H9 (cell line): ENCODE results near the gene TOPORS. TPM values are rescaled to one million over a fixed set of nuclear protein-coding genes. Genes with fewer than 3 reads are reported as not detected.
A peak's percentile ranks its signal among the peaks of the same experiment; 100 is the strongest.

Experiments used
- DNase-seq: peaks from one replicate; pipeline ENCODE4 v3.0.0-alpha.2; 2017
- H2AFZ ChIP-seq: one replicate; pipeline ENCODE4 v1.6.1; 2013; ENCODE audit warnings: mild to moderate bottlenecking, low read length, control low read depth, moderate library complexity
- H2AK5ac ChIP-seq: 2 replicates; pipeline ENCODE4 v1.6.1; 2013; ENCODE audit warnings: low read length, control low read depth, mixed read lengths; ENCODE audit not compliant: insufficient read length
- H2BK120ac ChIP-seq: one replicate; pipeline ENCODE4 v1.6.1; 2013; ENCODE audit warnings: low read depth, mild to moderate bottlenecking, low read length, control low read depth, inconsistent platforms; ENCODE audit not compliant: poor library complexity, severe bottlenecking
- H2BK12ac ChIP-seq: 2 replicates; pipeline ENCODE4 v1.6.1; 2013; ENCODE audit warnings: low read length, control low read depth, mixed read lengths, low read depth; ENCODE audit not compliant: insufficient read length
- H2BK15ac ChIP-seq: 2 replicates; pipeline ENCODE4 v1.6.1; 2013; ENCODE audit warnings: low read depth, low read length, control low read depth
- H2BK20ac ChIP-seq: one replicate; pipeline ENCODE4 v1.6.1; 2013; ENCODE audit warnings: low read depth, mild to moderate bottlenecking, low read length, control low read depth, inconsistent platforms; ENCODE audit not compliant: poor library complexity, severe bottlenecking
- H2BK5ac ChIP-seq: 2 replicates; pipeline ENCODE4 v1.6.1; 2013; ENCODE audit warnings: low read length, control low read depth, mixed read lengths; ENCODE audit not compliant: insufficient read length
- H3K14ac ChIP-seq: 2 replicates; pipeline ENCODE4 v1.6.1; 2013; ENCODE audit warnings: low read length, control low read depth; ENCODE audit not compliant: insufficient read depth
- H3K18ac ChIP-seq: 2 replicates; pipeline ENCODE4 v1.6.1; 2013; ENCODE audit warnings: low read depth, mild to moderate bottlenecking, mixed read lengths, low read length, control low read depth; ENCODE audit not compliant: insufficient read length
- H3K23ac ChIP-seq: 2 replicates; pipeline ENCODE4 v1.6.1; 2013; ENCODE audit warnings: low read length, control low read depth, mixed read lengths, low read depth; ENCODE audit not compliant: insufficient read length
- H3K23me2 ChIP-seq: 2 replicates; pipeline ENCODE4 v1.6.1; 2013; ENCODE audit warnings: low read depth, mild to moderate bottlenecking, mixed read lengths, low read length, control low read depth; ENCODE audit not compliant: insufficient read length, poor library complexity, severe bottlenecking
- H3K27ac ChIP-seq: 2 replicates; pipeline ENCODE4 v1.5.1; 2013; ENCODE audit warnings: low read length, control low read depth, mixed read lengths, low read depth; ENCODE audit not compliant: insufficient read length
- H3K27me3 ChIP-seq: 2 replicates; pipeline ENCODE4 v1.6.1; 2013; ENCODE audit warnings: low read length, control low read depth, inconsistent platforms; ENCODE audit not compliant: insufficient read depth
- H3K4ac ChIP-seq: 2 replicates; pipeline ENCODE4 v1.6.1; 2013; ENCODE audit warnings: low read depth, mild to moderate bottlenecking, control low read depth, inconsistent platforms, low read length, moderate library complexity
- H3K4me1 ChIP-seq: 2 replicates; pipeline ENCODE4 v1.6.1; 2013; ENCODE audit warnings: low read length, control low read depth, inconsistent platforms; ENCODE audit not compliant: insufficient read depth
- H3K4me2 ChIP-seq: 2 replicates; pipeline ENCODE4 v1.6.1; 2013; ENCODE audit warnings: low read length, control low read depth, mixed read lengths; ENCODE audit not compliant: insufficient read length, insufficient read depth
- H3K56ac ChIP-seq: 2 replicates; pipeline ENCODE4 v1.6.1; 2013; ENCODE audit warnings: low read depth, mild to moderate bottlenecking, mixed read lengths, low read length, control low read depth; ENCODE audit not compliant: insufficient read length
- H3K79me1 ChIP-seq: 2 replicates; pipeline ENCODE4 v1.6.1; 2013; ENCODE audit warnings: low read depth, mild to moderate bottlenecking, moderate library complexity, low read length, control low read depth, inconsistent platforms; ENCODE audit not compliant: insufficient read depth, poor library complexity, severe bottlenecking
- H3K79me2 ChIP-seq: 2 replicates; pipeline ENCODE4 v1.6.1; 2013; ENCODE audit warnings: low read length, control low read depth, inconsistent platforms; ENCODE audit not compliant: insufficient read depth
- H3K9ac ChIP-seq: 2 replicates; pipeline ENCODE4 v1.6.1; 2013; ENCODE audit warnings: low read length, control low read depth, mixed read lengths; ENCODE audit not compliant: insufficient read length; ENCODE audit errors: extremely low read depth
- H3K9me3 ChIP-seq: one replicate; pipeline ENCODE4 v1.6.1; 2013; ENCODE audit warnings: low read depth, low read length, inconsistent platforms; ENCODE audit not compliant: control insufficient read depth
- H3T11ph ChIP-seq: one replicate; pipeline ENCODE4 v1.6.1; 2013; ENCODE audit warnings: mild to moderate bottlenecking, low read length, control low read depth, inconsistent platforms
- H4K20me1 ChIP-seq: one replicate; pipeline ENCODE4 v1.6.1; 2013; ENCODE audit not compliant: control insufficient read depth, insufficient read length, insufficient read depth
- H4K5ac ChIP-seq: 2 replicates; pipeline ENCODE4 v1.6.1; 2013; ENCODE audit warnings: low read depth, mild to moderate bottlenecking, mixed read lengths, low read length, control low read depth; ENCODE audit not compliant: insufficient read length
- H4K8ac ChIP-seq: replicated peaks from 2 replicates; pipeline ENCODE4 v1.6.1; 2013; ENCODE audit warnings: low read length, control low read depth, mixed read lengths, low read depth; ENCODE audit not compliant: insufficient read length
- H4K91ac ChIP-seq: 2 replicates; pipeline ENCODE4 v1.6.1; 2013; ENCODE audit warnings: low read depth, mild to moderate bottlenecking, moderate library complexity, mixed read lengths, low read length, control low read depth; ENCODE audit not compliant: insufficient read length
- H3K27ac Mint-ChIP-seq, 3 experiments: 2 replicates in 2 of 3; 3 replicates in 1 of 3; pipeline ENCODE4 v1.8.0; 2020 to 2021; ENCODE audit warnings: mixed read lengths in 3 of 3, mild to moderate bottlenecking in 1 of 3, moderate library complexity in 1 of 3
- H3K27me3 Mint-ChIP-seq: 2 replicates; pipeline ENCODE4 v1.8.0; 2021; ENCODE audit warnings: low read depth, mild to moderate bottlenecking, moderate library complexity, mixed read lengths
- H3K36me3 Mint-ChIP-seq, 3 experiments: 2 replicates in 2 of 3; 3 replicates in 1 of 3; pipeline ENCODE4 v1.8.0; 2020 to 2021; ENCODE audit warnings: low read depth in 3 of 3, mixed read lengths in 3 of 3; ENCODE audit not compliant: insufficient read depth in 1 of 3
- H3K4me1 Mint-ChIP-seq, 2 experiments: 2 replicates each; pipeline ENCODE4 v1.8.0; 2020; ENCODE audit warnings: mixed read lengths in 2 of 2
- H3K4me3 Mint-ChIP-seq, 2 experiments: 2 replicates in 1 of 2; 3 replicates in 1 of 2; pipeline ENCODE4 v1.8.0; 2020 to 2021; ENCODE audit warnings: mild to moderate bottlenecking in 2 of 2, mixed read lengths in 2 of 2, moderate library complexity in 1 of 2
- H3K9me3 Mint-ChIP-seq, 2 experiments: 2 replicates in 1 of 2; 3 replicates in 1 of 2; pipeline ENCODE4 v1.8.0; 2020; ENCODE audit warnings: mild to moderate bottlenecking in 2 of 2, mixed read lengths in 2 of 2, moderate library complexity in 1 of 2
- WGBS: extraction: QIAGEN DNeasy Blood & Tissue Kit; methylation state at CpG from one replicate; pipeline ENCODE4 v1.1.7; 2013; ENCODE audit warnings: missing lambda C conversion rate, low lambda C conversion rate, mixed read lengths; ENCODE audit not compliant: insufficient read length; ENCODE audit errors: extremely low coverage; 5-methylcytosine and 5-hydroxymethylcytosine counted together
- total RNA-seq: library from RNA; stranded (reverse); gene quantifications from 2 replicates; pipeline ENCODE4 v1.2.1, GENCODE V29; 2021
- TF ChIP-seq, protein P1 (sequence below): fragments of 200-600 bp; sonication (generic); conservative IDR thresholded peaks from 3 replicates; pipeline ENCODE4 v1.8.0; 2021; ENCODE audit warnings: antibody characterized with exemption, mild to moderate bottlenecking

The TOPORS gene
- total RNA-seq, 1 experiment from 2014 or later: 31.9 TPM

DNA sequence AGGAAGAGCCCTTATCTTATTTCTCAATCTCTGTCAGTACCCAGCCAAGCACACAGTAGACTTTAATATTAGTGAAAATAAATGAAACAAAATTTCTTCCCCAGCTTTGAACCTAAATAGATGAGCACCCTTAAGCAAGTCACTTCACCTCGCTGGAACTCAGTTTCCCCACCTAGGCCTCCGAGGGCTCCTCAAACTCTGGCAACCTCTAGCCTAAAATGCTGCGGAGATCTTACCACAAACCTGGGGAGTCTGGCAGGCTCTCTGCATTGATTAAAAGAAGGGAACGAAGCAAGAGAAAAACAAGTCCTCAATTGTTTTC is 26.7 kb downstream of the TOPORS start:
- H3K56ac ChIP-seq: no peak overlapping the region
- H3K23me2 ChIP-seq: no peaks in the 10 kb centered on the region
- H3K79me2 ChIP-seq: no peaks in the 10 kb centered on the region
- H3K4me2 ChIP-seq: peak overlapping the region; percentile 86
- H3K27me3 ChIP-seq: no peaks in the 10 kb centered on the region
- H3K18ac ChIP-seq: peak overlapping the region; percentile 72
- no peak overlapping the region for H2BK20ac ChIP-seq
- no peak overlapping the region for H2BK15ac ChIP-seq
- no peak overlapping the region for H4K8ac ChIP-seq
- Mint-ChIP-seq H3K36me3 (peaks cover 8 to 21% (median 13%) of the 10 kb centered on the region in 3 experiments; a peak in 6 of 7 replicates), H3K4me3 (peak overlapping the region; percentile 86 to 90), H3K9me3 (peaks cover 6 to 16% of the 10 kb centered on the region in 2 experiments; a peak in 4 of 5 replicates), H3K4me1 (peaks cover 10 to 17% of the 10 kb centered on the region in 2 experiments), H3K27ac (peak overlapping the region in 2 of 3 experiments; percentile 18 to 89; a peak in 2 of 7 replicates), H3K27me3 (no peaks in the 10 kb centered on the region)
- H3K79me1 ChIP-seq: no peaks in the 10 kb centered on the region
- peak overlapping the region; percentile 57 for H2BK5ac ChIP-seq
- no peak overlapping the region for H3T11ph ChIP-seq
- no peak overlapping the region for H3K4ac ChIP-seq
- peak overlapping the region; percentile 27 for H3K9ac ChIP-seq
- H3K14ac ChIP-seq: peak overlapping the region; percentile 78; the same call in 1 of the 2 replicates
- TF ChIP-seq, protein P1, sequence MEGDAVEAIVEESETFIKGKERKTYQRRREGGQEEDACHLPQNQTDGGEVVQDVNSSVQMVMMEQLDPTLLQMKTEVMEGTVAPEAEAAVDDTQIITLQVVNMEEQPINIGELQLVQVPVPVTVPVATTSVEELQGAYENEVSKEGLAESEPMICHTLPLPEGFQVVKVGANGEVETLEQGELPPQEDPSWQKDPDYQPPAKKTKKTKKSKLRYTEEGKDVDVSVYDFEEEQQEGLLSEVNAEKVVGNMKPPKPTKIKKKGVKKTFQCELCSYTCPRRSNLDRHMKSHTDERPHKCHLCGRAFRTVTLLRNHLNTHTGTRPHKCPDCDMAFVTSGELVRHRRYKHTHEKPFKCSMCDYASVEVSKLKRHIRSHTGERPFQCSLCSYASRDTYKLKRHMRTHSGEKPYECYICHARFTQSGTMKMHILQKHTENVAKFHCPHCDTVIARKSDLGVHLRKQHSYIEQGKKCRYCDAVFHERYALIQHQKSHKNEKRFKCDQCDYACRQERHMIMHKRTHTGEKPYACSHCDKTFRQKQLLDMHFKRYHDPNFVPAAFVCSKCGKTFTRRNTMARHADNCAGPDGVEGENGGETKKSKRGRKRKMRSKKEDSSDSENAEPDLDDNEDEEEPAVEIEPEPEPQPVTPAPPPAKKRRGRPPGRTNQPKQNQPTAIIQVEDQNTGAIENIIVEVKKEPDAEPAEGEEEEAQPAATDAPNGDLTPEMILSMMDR: no peak
- DNase-seq: no peak
- no peak overlapping the region for H2AK5ac ChIP-seq
- no peak overlapping the region for H4K91ac ChIP-seq
- peak overlapping the region; percentile 69 for H2BK120ac ChIP-seq
- H4K5ac ChIP-seq: peak overlapping the region; percentile 85
- peak overlapping the region; percentile 22 for H3K27ac ChIP-seq
- H2AFZ ChIP-seq: peak overlapping the region; percentile 84
- no CpG with 5 or more reads among the region's 4 CpGs for WGBS
- H3K23ac ChIP-seq: no peak overlapping the region
- H4K20me1 ChIP-seq: no peaks in the 10 kb centered on the region
- no peaks in the 10 kb centered on the region for H3K4me1 ChIP-seq
- H2BK12ac ChIP-seq: no peak overlapping the region
- H3K9me3 ChIP-seq: no peaks in the 10 kb centered on the region
